ENCODE data around the gene ELL. TPM values are rescaled to one million over a fixed set of nuclear protein-coding genes. Genes with fewer than 3 reads are reported as not detected.
"Not testable (repeated sequence)": the region's sequence is repeated elsewhere in the genome, so short reads cannot be mapped to it uniquely, and the experiment has no call there.

ELL gene
- total RNA-seq, 1 donor from 2014 or later = 9.0 TPM

DNA sequence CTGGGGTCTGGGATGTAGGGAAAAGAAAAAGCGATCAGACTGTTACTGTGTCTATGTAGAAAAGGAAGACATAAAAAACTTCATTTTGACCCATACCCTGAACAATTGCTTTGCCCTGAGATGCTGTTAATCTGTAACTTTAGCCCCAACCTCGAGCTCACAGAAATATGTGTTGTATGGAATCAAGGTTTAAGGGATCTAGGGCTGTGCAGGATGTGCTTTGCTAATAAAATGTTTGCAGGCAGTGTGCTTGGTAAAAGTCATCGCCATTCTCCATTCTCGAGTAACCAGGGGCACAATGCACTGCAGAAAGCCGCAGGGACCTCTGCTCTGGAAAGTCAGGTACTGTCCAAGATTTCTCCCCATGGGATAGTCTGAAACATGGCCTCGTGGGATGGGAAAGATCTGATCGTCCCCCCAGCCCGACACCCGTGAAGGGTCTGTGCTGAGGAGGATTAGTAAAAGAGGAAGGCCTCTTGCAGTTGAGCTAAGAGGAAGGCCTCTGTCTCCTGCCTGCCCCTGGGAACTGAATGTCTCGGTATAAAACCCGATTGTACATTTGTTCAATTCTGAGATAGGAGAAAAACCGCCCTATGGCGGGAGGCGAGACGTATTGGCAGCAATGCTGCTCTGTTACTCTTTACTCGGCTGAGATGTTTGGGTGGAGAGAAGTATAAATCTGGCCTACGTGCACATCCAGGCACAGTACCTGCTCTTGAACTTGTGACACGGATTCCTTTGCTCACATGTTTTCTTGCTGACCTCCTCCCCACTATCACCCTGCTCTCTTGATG, 119.2 kb downstream of the ELL start:
- DNase-seq (ENCODE audit: low read depth in 2 of 2) = not testable (repeated sequence)

GRCh38 chr19:18401580-18402112, 120.2 kb downstream of the ELL start:
- DNase-seq (ENCODE audit: low read depth in 2 of 2) = peak in 1 of 2 donors; percentile 36

GRCh38 chr19:18399008-18399407, 122.9 kb downstream of the ELL start:
- DNase-seq (ENCODE audit: low read depth in 2 of 2) = peak; percentile 26 to 44

GRCh38 chr19:18397242-18398202, 124.3 kb downstream of the ELL start, which contains the start of gene LRRC25:
Gene LRRC25, minus strand, starts transcription at chr19:18397622. Its CDS starts 659 bp downstream, at chr19:18396963.
- no peak for DNase-seq (ENCODE audit: low read depth in 2 of 2)

DNA sequence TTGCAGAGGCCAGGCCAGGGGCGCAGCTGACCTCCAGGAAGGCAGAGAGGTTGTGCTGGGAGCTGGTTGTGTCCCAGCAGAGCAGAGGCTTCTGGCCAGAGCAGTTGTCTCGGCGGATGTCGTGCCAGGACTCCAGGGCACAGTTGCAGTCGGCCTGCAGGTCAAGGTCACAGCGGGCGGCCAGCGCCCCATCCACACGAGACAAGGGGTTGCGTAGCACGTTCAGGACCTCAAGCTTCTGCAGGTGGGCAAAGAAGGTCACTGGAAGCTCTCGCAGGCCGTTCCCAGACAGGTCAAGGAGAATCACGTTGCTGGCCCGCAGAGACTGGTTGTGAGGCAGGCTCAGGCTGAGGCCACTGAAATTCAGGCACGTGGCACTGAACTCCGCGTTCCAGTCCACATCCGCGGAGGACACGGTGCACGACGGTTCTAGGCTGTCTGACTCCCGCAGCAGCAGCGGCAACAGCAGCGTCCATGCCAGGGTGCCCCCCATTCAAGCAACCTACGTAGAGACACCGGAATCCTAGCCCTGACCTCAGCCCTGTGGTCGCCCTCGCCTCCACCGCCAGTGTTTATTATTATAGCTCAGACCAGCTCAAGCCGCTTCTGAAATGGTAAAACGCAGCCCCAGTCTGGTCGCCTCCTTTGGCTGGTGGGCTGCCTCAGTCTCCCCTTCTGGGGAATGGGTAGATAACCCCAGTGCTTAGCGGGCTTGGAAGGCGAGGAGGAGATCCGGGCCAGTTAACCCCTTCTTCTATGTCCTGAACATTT, 125.2 kb downstream of the ELL start:
- no peak for DNase-seq (ENCODE audit: low read depth in 2 of 2)

DNA sequence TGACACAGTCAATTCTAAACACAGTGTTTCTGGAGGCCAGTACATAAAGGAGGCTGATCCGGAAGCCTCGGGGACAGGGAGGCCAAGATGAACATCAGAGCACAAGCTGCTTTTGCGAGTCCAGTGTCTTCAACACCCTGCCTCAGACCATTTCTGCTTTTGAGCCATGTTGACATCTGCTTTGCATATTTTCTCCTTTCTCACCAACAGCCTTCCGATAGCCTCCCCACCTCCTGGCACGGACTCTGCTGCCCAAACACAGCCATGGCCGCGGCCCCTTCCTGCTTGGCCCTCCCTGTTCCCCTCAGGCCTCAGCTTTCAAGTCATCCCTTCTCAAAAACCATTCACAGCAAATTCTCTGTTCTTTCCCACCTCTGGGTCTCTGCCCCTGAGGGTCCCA, 128.0 kb downstream of the ELL start:
- DNase-seq (ENCODE audit: low read depth in 2 of 2) = no peak

DNA sequence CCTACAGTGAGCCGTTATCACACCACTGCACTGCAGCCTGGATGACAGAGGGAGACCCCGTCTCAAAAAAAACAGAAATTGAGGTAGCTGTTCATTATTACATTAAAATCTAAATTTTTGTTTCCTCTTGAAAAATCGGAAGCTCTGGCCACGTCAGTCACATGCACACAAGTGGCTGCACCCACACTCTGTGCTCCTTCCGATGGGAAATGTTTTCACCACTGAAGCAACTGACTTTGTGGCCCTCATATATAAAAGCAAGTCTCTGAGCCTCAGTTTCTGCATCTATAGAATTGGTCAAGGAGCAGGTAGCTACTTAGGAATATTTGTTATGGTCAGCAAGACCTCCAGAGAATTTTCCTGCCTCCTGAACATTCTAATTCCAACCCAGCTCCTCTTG, 128.9 kb downstream of the ELL start:
- no peak for DNase-seq (ENCODE audit: low read depth in 2 of 2)

Other genes starting within 250 kb of the ELL start
- gene IQCN, start 247.6 kb downstream of the ELL start, total RNA-seq = 0.13 and 0.25 TPM in 2 replicates
- 68.3 and 137 TPM in 2 replicates for gene JUND, start 240.4 kb downstream of the ELL start, total RNA-seq
- 113 and 130 TPM in 2 replicates for gene LSM4, start 199.0 kb downstream of the ELL start, total RNA-seq
- 19.4 and 20.6 TPM in 2 replicates for gene PGPEP1, start 181.5 kb downstream of the ELL start, total RNA-seq
- gene GDF15, start 135.9 kb downstream of the ELL start, total RNA-seq = 74.8 and 238 TPM in 2 replicates
- not detected in 2 replicates for gene LRRC25, start 124.4 kb downstream of the ELL start, total RNA-seq
- gene SSBP4, start 102.7 kb downstream of the ELL start, total RNA-seq = 33.9 and 53.5 TPM in 2 replicates
- 38.1 and 57.3 TPM in 2 replicates for gene ISYNA1, start 83.9 kb downstream of the ELL start, total RNA-seq
- gene FKBP8, start 21.5 kb upstream of the ELL start, total RNA-seq = 141 and 206 TPM in 2 replicates
- gene KXD1, start 35.8 kb upstream of the ELL start, total RNA-seq = 54.6 and 70.2 TPM in 2 replicates
- gene UBA52, start 49.8 kb upstream of the ELL start, total RNA-seq = 733 and 1,015 TPM in 2 replicates
- gene REX1BD, start 66.7 kb upstream of the ELL start, total RNA-seq = 45.4 and 56.6 TPM in 2 replicates
- gene CRLF1, start 84.7 kb upstream of the ELL start, total RNA-seq = 0.13 TPM in 1 of 2 replicates, not detected in the other
- under 0.01 TPM in 1 of 2 replicates, not detected in the other for gene TMEM59L, start 90.8 kb upstream of the ELL start, total RNA-seq
- 1.4 and 2.9 TPM in 2 replicates for gene KLHL26, start 115.0 kb upstream of the ELL start, total RNA-seq
- gene CRTC1, start 161.6 kb upstream of the ELL start, total RNA-seq = 0.64 and 1.1 TPM in 2 replicates